Endothelial cell of umbilical vein (primary cell): ENCODE measurements around the gene ZNF628. TPM values are rescaled to one million over a fixed set of nuclear protein-coding genes. Genes with fewer than 3 reads are reported as not detected.

Experiments used
- BruUV-seq: library from RNA; stranded (reverse); fragments of 400-500 nt; replicated peaks from 2 replicates; lab custom pipeline; 2021; lab: Mats Ljungman, UMichigan
- CTCF ChIA-PET: fragments of 300-600, 350-600 bp; sonication (Branson Sonifier 250); formaldehyde crosslinking; loops from one replicate; lab custom pipeline; 2021; ENCODE audit warnings: antibody characterized with exemption, inconsistent platforms; lab: Charles Lee
- POLR2A ChIA-PET: fragments of 300-600, 350-600 bp; sonication (Branson Sonifier 250); formaldehyde crosslinking; loops from one replicate; lab custom pipeline; 2021; ENCODE audit warnings: antibody characterized with exemption, inconsistent platforms; lab: Charles Lee
- DNase-seq: peaks from one replicate; pipeline ENCODE4 v3.0.0-alpha.2; 2011; ENCODE audit warnings: low read depth, low spot score
- FAIRE-seq: peaks from 2 replicates; lab custom pipeline; 2011; peaks lifted over from hg19 to GRCh38; lab: Jason Lieb, UNC
- H2AFZ ChIP-seq: 2 replicates; pipeline ENCODE4 v1.6.0; 2012; ENCODE audit warnings: low read depth, low read length, control low read depth, inconsistent platforms
- H3K27ac ChIP-seq: 2 replicates; pipeline ENCODE4 v1.5.1; 2011; ENCODE audit warnings: low read depth, mild to moderate bottlenecking, control low read depth, low read length, moderate library complexity; ENCODE audit not compliant: insufficient read depth
- H3K27me3 ChIP-seq, 2 experiments: 2 replicates each; pipeline versions ENCODE4 v1.6.0 to v1.6.1; 2011; ENCODE audit warnings: low read length in 2 of 2, mixed read lengths in 1 of 2; ENCODE audit not compliant: control insufficient read depth in 2 of 2, insufficient read depth in 2 of 2
- H3K36me3 ChIP-seq, 2 experiments: 2 replicates in 1 of 2; 3 replicates in 1 of 2; pipeline ENCODE4 v1.5.1; 2011; ENCODE audit warnings: low read length in 2 of 2, mild to moderate bottlenecking in 1 of 2, moderate library complexity in 1 of 2; ENCODE audit not compliant: control insufficient read depth in 2 of 2, insufficient read depth in 2 of 2; ENCODE audit errors: extremely low read depth in 1 of 2
- H3K4me1 ChIP-seq: 3 replicates; pipeline ENCODE4 v1.5.1; 2011; ENCODE audit warnings: mild to moderate bottlenecking, low read length; ENCODE audit not compliant: control insufficient read depth, insufficient read depth; ENCODE audit errors: extremely low read depth
- H3K4me2 ChIP-seq: 2 replicates; pipeline ENCODE4 v1.6.1; 2011; ENCODE audit warnings: low read length, control low read depth, mixed read lengths; ENCODE audit not compliant: insufficient read depth
- H3K4me3 ChIP-seq, 3 experiments: fragments of 200-600 bp in 1 of 3; sonication (generic), shearing (Covaris generic) in 1 of 3; replicated peaks in 1 of 3; 2 replicates each; pipeline ENCODE4 v1.5.1; 2011 to 2016; ENCODE audit warnings: control low read depth in 3 of 3, low read length in 3 of 3, mild to moderate bottlenecking in 2 of 3, inconsistent platforms in 1 of 3, low read depth in 1 of 3, moderate library complexity in 1 of 3; ENCODE audit not compliant: insufficient read depth in 1 of 3
- H3K79me2 ChIP-seq: 2 replicates; pipeline ENCODE4 v1.6.0; 2012; ENCODE audit warnings: low read length, inconsistent platforms; ENCODE audit not compliant: control insufficient read depth, insufficient read depth
- H3K9ac ChIP-seq: replicated peaks from 2 replicates; pipeline ENCODE3; 2011; ENCODE audit warnings: low read length, control low read depth; ENCODE audit not compliant: insufficient read depth; ENCODE audit errors: extremely low read depth
- H3K9me1 ChIP-seq: replicated peaks from 3 replicates; pipeline ENCODE4 v1.6.0; 2011; ENCODE audit warnings: mild to moderate bottlenecking, low read length; ENCODE audit not compliant: control insufficient read depth, insufficient read depth; ENCODE audit errors: extremely low read depth
- H3K9me3 ChIP-seq: replicated peaks from 2 replicates; pipeline ENCODE4 v1.5.1; 2012; ENCODE audit warnings: low read length, inconsistent platforms; ENCODE audit not compliant: control insufficient read depth, insufficient read depth
- H4K20me1 ChIP-seq: replicated peaks from 2 replicates; pipeline ENCODE3; 2011; ENCODE audit warnings: mild to moderate bottlenecking, low read length; ENCODE audit not compliant: control insufficient read depth, insufficient read depth; ENCODE audit errors: extremely low read depth
- CTCF ChIP-seq, 2 donors: IDR thresholded peaks; 1 replicate in 1 of 2; 2 replicates in 1 of 2; pipeline ENCODE4 v1.5.1; 2011; ENCODE audit warnings: low read length in 2 of 2, mild to moderate bottlenecking in 2 of 2, moderate library complexity in 2 of 2, control low read depth in 1 of 2, inconsistent platforms in 1 of 2, low read depth in 1 of 2; ENCODE audit not compliant: insufficient read depth in 1 of 2; ENCODE audit errors: extremely low read depth in 1 of 2
- EZH2 ChIP-seq: IDR thresholded peaks from 2 replicates; pipeline ENCODE4 v1.6.1; 2012; ENCODE audit warnings: borderline replicate concordance, low read depth, mild to moderate bottlenecking, moderate library complexity, low read length, inconsistent platforms; ENCODE audit not compliant: severe bottlenecking
- FOS ChIP-seq: IDR thresholded peaks from 2 replicates; pipeline ENCODE4 v1.6.1; 2011; ENCODE audit warnings: mild to moderate bottlenecking, low read length, moderate library complexity, borderline replicate concordance; ENCODE audit not compliant: insufficient read depth
- JUN ChIP-seq: IDR thresholded peaks from 2 replicates; pipeline ENCODE4 v1.6.1; 2011; ENCODE audit warnings: borderline replicate concordance, low read depth; ENCODE audit not compliant: insufficient read length, insufficient read depth
- POLR2A ChIP-seq: IDR thresholded peaks from 2 replicates; pipeline ENCODE4 v1.6.1; 2012; ENCODE audit warnings: low read depth, mild to moderate bottlenecking, control low read depth, low read length
- POLR2AphosphoS5 ChIP-seq: IDR thresholded peaks from 2 replicates; pipeline ENCODE4 v1.6.1; 2012; ENCODE audit warnings: low read depth, mild to moderate bottlenecking, control low read depth, low read length, moderate library complexity; ENCODE audit not compliant: insufficient read depth
- dilution Hi-C: fragments of 300-500 bp; cut with MboI; formaldehyde crosslinking; loops from one replicate; pipeline ENCODE4 v1.15.0; 2019; ENCODE audit warnings: low sequenced_read_pairs; ENCODE audit not compliant: extremely low pct_ligation_motif_present
- intact Hi-C: fragments of 100-400 bp; cut with micrococcal nuclease; formaldehyde crosslinking; loops from one replicate; pipeline ENCODE4 v1.10.0; 2022
- polyA plus RNA-seq, 4 experiments: library from polyadenylated mRNA; depleted of rRNA in 3 of 4; stranded (reverse) in 3 of 4; unstranded in 1 of 4; fragments of >200 nt; gene quantifications; 2 replicates each; pipeline versions ENCODE4 v1.2.1 to v1.2.3, GENCODE V29; 2011 to 2012; ENCODE audit warnings: missing spikeins in 1 of 4
- total RNA-seq: library from RNA; stranded (reverse); gene quantifications from 2 replicates; pipeline ENCODE4 v1.2.3, GENCODE V29; 2021

The ZNF628 gene
- total and polyA plus RNA-seq, 2 donors (not counting 3 experiments of a cell fraction or from before 2014, with no cell fraction given), result 2.0 to 10.4 TPM

- no peak for TF ChIP-seq EZH2
- TF ChIP-seq JUN, result peak; percentile 53
- TF ChIP-seq CTCF (IDR thresholded peaks at IDR 0.05; ENCODE audit: extremely low read depth in 1 of 2, insufficient read depth in 1 of 2, low read depth in 1 of 2, low read length in 2 of 2), result no peak
- peak; percentile 18 for TF ChIP-seq POLR2A
- peak; percentile 52 for TF ChIP-seq POLR2AphosphoS5
- peak; percentile 60 for TF ChIP-seq FOS
- Histone ChIP-seq H3K27ac (peak overlapping the region; percentile 92), H4K20me1 (no peaks in the 10 kb centered on the region), H3K4me1 (peaks cover 34% of the 10 kb centered on the region), H3K36me3 (peaks cover 0 to 3% of the 10 kb centered on the region in 2 experiments), H3K9ac (peak overlapping the region; percentile 76), H3K9me3 (no peaks in the 10 kb centered on the region), H3K4me3 (peak overlapping the region in 2 of 3 experiments; percentile 7 to 20), H3K4me2 (peak overlapping the region; percentile 55), H2AFZ (no peak overlapping the region), H3K9me1 (no peaks in the 10 kb centered on the region), H3K79me2 (peaks cover 2% of the 10 kb centered on the region), H3K27me3 (no peaks in the 10 kb centered on the region)
- peak; percentile 83 for DNase-seq
- dilution Hi-C loops, result no loop called here
- peak; percentile 95 for FAIRE-seq
- CTCF ChIA-PET, result interaction anchor here (0.7 to 6.1 kb wide), 15 partner anchors 10 to 346 kb away, joined by 3 to 91 read pairs (median 4); partner anchors contain the start of genes ISOC2, U2AF2, ZNF524 and ZNF628
- POLR2A ChIA-PET, result interaction anchor here (0.5 to 2.2 kb wide), 4 partner anchors 11 to 112 kb away, joined by 3 to 13 read pairs (median 5); partner anchors contain the start of genes FIZ1, ISOC2 and ZNF628
- intact Hi-C loops, result loop anchor here (1.0 to 2.0 kb wide), 3 partner anchors 11 to 20 kb away; partner anchors contain the start of gene ZNF628
- BruUV-seq, result TSS peak; percentile 25
Observed at GRCh38 chr19:55486971-55487923, 10.8 kb downstream of the ZNF628 start.
